ENCODE results near the gene CPT1A.

CPT1A gene

DNA sequence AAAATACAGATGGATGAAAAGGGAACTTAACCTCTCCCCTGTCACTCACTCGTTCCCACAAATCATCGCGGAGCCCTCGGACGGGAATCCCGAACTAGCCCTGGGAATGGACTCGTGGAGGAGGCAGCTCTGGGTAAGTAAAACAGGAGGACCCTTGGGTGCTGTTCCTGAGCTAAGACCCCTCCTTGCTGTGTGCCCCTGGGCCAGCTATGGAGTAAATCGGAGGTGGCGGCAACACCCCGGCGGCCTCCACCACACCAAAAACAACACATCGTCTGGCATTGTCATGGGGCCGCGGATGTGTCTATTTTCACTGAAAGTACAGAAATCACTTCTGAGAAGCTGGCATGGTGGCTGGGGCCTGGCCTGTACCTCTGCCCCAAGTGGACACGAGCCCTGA is 12.1 kb downstream of the CPT1A start:
- no peak for DNase-seq (ENCODE audit: low read depth)
- peak overlapping the region; percentile 33 for H3K4me3 ChIP-seq (ENCODE audit: low read depth, low read length)
- TF ChIP-seq, protein P1, sequence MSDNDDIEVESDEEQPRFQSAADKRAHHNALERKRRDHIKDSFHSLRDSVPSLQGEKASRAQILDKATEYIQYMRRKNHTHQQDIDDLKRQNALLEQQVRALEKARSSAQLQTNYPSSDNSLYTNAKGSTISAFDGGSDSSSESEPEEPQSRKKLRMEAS (IDR thresholded peaks at IDR 0.05; ENCODE audit: low read depth, low read length), result no peak
- TF ChIP-seq, protein P2, sequence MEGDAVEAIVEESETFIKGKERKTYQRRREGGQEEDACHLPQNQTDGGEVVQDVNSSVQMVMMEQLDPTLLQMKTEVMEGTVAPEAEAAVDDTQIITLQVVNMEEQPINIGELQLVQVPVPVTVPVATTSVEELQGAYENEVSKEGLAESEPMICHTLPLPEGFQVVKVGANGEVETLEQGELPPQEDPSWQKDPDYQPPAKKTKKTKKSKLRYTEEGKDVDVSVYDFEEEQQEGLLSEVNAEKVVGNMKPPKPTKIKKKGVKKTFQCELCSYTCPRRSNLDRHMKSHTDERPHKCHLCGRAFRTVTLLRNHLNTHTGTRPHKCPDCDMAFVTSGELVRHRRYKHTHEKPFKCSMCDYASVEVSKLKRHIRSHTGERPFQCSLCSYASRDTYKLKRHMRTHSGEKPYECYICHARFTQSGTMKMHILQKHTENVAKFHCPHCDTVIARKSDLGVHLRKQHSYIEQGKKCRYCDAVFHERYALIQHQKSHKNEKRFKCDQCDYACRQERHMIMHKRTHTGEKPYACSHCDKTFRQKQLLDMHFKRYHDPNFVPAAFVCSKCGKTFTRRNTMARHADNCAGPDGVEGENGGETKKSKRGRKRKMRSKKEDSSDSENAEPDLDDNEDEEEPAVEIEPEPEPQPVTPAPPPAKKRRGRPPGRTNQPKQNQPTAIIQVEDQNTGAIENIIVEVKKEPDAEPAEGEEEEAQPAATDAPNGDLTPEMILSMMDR (IDR thresholded peaks at IDR 0.05; ENCODE audit: low read depth, low read length), result no peak
- TF ChIP-seq MYC (IDR thresholded peaks at IDR 0.05; ENCODE audit: low read depth, low read length), result no peak
- TF ChIP-seq POLR2A (IDR thresholded peaks at IDR 0.05; ENCODE audit: extremely low read depth, insufficient read length), result no peak

DNA sequence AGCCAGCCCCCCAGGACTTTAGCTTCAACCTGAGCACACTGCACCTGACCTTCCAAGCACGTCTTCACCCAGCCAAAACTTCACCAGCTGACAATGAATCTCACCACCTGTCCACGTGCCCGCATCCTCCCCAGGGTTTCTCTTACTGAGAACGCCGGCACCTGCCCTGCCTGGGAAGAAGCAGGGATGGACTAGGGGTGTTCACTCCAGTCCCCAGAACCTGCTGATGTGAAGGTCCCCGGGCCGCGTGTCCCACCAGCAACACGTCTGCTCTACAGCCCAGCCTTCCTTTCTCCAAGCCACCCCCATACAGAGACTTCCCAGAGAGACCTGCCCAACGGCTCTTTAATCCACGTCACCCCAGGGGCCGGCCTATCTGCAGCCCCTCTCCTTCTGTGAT is 12.8 kb downstream of the CPT1A start:
- TF ChIP-seq POLR2A (IDR thresholded peaks at IDR 0.05; ENCODE audit: extremely low read depth, insufficient read length) (no peak), MYC (IDR thresholded peaks at IDR 0.05; ENCODE audit: low read depth, low read length) (no peak)
- TF ChIP-seq, protein P2 (IDR thresholded peaks at IDR 0.05; ENCODE audit: low read depth, low read length), result no peak
- TF ChIP-seq, protein P1 (IDR thresholded peaks at IDR 0.05; ENCODE audit: low read depth, low read length), result no peak
- H3K4me3 ChIP-seq (ENCODE audit: low read depth, low read length), result peak overlapping the region; percentile 33
- no peak for DNase-seq (ENCODE audit: low read depth)

DNA sequence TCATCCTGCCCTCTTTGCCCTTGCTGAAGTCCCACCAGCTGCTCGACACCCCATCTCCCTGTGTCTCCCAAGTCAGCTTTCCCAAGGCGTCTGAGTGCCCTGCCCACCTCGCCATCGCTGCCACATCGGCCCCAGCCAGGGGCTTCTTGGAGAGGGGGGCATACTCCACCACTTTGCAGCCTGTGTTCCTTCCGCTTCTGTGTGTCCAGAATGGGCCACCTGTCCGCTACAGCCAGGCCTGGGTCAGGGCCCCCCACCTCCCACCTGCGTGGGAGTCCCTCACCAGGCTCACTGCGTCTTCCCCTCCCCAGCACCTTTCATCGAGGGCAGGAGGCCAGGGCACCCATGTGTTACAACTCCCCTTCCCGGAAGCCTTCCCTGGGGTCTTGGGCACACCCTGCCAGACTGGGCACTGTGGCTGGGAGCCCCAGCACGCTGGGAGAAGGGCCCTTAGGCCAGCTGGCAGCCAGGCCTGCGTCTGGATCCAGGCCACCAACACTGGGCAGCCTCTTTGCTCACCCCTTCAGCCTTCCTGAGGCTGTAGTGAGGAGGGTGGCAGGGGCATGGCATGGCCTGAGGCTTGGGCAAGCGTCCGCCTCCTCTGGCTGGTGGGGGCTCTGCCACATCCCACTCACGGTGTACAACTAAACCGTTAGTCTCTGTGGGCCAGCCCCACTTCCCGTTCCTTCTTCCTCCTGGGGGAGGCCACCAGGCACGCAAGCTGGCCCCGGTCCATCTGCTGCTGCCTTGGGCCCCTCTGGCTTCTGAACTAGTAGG is 13.4 kb downstream of the CPT1A start:
- DNase-seq (ENCODE audit: low read depth), result peak; percentile 95
- peak overlapping the region; percentile 37 for H3K4me3 ChIP-seq (ENCODE audit: low read depth, low read length)
- TF ChIP-seq, protein P1 (IDR thresholded peaks at IDR 0.05; ENCODE audit: low read depth, low read length), result peak; percentile 70
- TF ChIP-seq, protein P2 (IDR thresholded peaks at IDR 0.05; ENCODE audit: low read depth, low read length), result no peak
- TF ChIP-seq POLR2A (IDR thresholded peaks at IDR 0.05; ENCODE audit: extremely low read depth, insufficient read length) (peak; percentile 54), MYC (IDR thresholded peaks at IDR 0.05; ENCODE audit: low read depth, low read length) (peak; percentile 93)

DNA sequence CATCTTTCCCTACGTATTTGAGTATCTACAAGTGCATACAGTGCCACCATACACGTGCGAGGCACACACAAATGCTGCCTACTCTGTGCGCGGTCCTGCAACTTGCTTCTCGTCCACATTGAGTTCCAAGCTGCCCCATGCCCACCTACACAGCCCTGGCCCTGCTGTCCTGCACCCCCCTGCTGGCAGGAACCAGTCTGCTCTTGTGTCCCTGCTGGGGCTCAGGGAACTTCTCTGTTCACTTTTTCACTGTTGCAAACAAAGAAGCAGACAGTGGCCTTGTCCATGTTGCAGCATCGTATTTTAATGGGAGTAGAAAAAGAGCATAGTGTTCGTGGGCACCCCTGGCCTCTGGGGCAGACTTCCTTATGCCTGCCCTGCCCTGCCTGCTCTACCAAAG is 14.0 kb downstream of the CPT1A start:
- TF ChIP-seq MYC (IDR thresholded peaks at IDR 0.05; ENCODE audit: low read depth, low read length) (0 out of 2 replicates have a peak, but pooled peaks have one; percentile 25), POLR2A (IDR thresholded peaks at IDR 0.05; ENCODE audit: extremely low read depth, insufficient read length) (no peak)
- TF ChIP-seq, protein P2 (IDR thresholded peaks at IDR 0.05; ENCODE audit: low read depth, low read length), result peak; percentile 51
- TF ChIP-seq, protein P1 (IDR thresholded peaks at IDR 0.05; ENCODE audit: low read depth, low read length), result peak; percentile 32; the same call in 1 of the 2 replicates
- peak overlapping the region; percentile 37 for H3K4me3 ChIP-seq (ENCODE audit: low read depth, low read length)
- DNase-seq (ENCODE audit: low read depth), result peak; percentile 91

DNA sequence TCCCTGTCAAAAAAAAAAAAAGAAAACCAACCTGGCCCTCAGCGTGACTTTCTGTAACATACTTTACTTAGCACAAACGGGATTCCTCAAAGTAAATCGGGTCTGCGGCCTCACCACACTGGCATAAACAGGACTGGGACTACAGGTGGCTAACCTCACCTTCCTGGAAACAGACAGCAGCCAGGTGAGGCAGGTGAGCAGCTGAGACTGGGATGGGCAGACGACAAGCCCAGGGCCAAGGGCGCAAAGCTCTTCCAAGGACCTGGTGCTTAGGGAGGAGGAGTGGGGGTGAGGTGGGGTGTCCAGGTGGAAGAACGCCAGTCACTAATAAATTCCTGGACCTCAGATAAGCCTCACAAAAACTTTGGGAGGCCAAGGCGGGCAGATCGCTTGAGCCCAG is 15.0 kb downstream of the CPT1A start:
- DNase-seq (ENCODE audit: low read depth), result no peak
- TF ChIP-seq, protein P2 (IDR thresholded peaks at IDR 0.05; ENCODE audit: low read depth, low read length), result no peak
- TF ChIP-seq, protein P1 (IDR thresholded peaks at IDR 0.05; ENCODE audit: low read depth, low read length), result no peak
- TF ChIP-seq MYC (IDR thresholded peaks at IDR 0.05; ENCODE audit: low read depth, low read length), result no peak
- no peak for TF ChIP-seq POLR2A (IDR thresholded peaks at IDR 0.05; ENCODE audit: extremely low read depth, insufficient read length)

More for the DNA sequence above, 15.0 kb downstream of the CPT1A start:
- H3K4me3 ChIP-seq (ENCODE audit: low read depth, low read length), result no peak overlapping the region
